Measurements from ENCODE around the gene PLA1A.

DNA sequence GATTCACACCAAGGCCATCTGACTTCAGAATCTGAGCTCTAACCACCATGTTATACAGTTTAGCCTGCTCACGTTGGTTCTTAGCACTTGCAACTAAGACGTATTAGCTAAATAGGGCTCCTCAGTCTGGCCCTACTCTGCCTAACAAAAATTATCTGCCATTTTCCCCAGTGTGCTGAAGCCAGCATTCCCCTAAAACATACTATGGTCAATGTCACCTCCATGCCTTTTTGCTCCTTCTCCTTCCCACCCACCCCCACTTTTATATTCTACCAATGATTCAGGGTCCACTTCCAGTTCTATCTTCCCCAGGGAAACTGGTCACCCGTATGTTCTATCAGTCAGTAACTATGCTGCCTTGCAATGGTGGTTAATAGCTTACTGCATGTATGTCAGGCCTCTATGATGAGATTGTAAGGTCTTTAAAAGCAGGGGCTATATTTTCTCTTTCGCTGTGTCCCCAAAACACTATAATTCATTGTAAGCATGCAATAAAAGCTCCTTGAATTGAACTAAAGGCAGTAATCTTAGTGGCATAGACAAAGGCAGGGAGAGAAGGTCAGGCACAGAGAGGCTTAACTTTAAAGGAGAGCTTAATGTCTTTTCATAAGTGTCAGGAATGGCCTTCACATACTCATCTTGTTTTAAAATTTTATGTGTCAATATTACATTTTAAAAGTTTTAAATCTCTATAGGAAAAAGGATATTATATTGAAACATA is 39.4 kb downstream of the PLA1A start:
- TF ChIP-seq EP300 (IDR thresholded peaks at IDR 0.05) (no peak), CTCF (IDR thresholded peaks at IDR 0.05) (no peak), POLR2A (IDR thresholded peaks at IDR 0.05) (no peak), POLR2AphosphoS5 (IDR thresholded peaks at IDR 0.05) (no peak)
